KG1 (cell line): Measurements from ENCODE around the gene OPRL1.

Experiments used
- DNase-seq: peaks from one replicate; lab custom pipeline; 2025; lab: John Stamatoyannopoulos, UW

The OPRL1 gene

GRCh38 chr20:64042054-64042781, 37.7 kb upstream of the OPRL1 start:
- DNase-seq, result no peak

GRCh38 chr20:64043768-64044167, 36.1 kb upstream of the OPRL1 start:
- no peak for DNase-seq

- no peak for DNase-seq
Measured at GRCh38 chr20:64044484-64045247, 35.2 kb upstream of the OPRL1 start.

GRCh38 chr20:64045346-64046011, 34.4 kb upstream of the OPRL1 start:
- no peak for DNase-seq

- no peak for DNase-seq
Measured at GRCh38 chr20:64047046-64047389, 32.9 kb upstream of the OPRL1 start.

GRCh38 chr20:64047968-64048401, 31.9 kb upstream of the OPRL1 start:
- DNase-seq, result no peak

GRCh38 chr20:64048402-64049044, 31.4 kb upstream of the OPRL1 start:
- DNase-seq, result no peak

- no peak for DNase-seq
Measured at GRCh38 chr20:64049060-64049877, 30.6 kb upstream of the OPRL1 start, which contains the start of gene SOX18. Gene SOX18, minus strand, starts transcription at chr20:64049639. Its CDS starts 123 bp downstream, at chr20:64049516.

- DNase-seq, result no peak
Measured at GRCh38 chr20:64049878-64050260, 30.0 kb upstream of the OPRL1 start.

- DNase-seq, result no peak
Measured at GRCh38 chr20:64050261-64051032, 29.4 kb upstream of the OPRL1 start.

GRCh38 chr20:64051033-64051452, 28.8 kb upstream of the OPRL1 start:
- DNase-seq, result no peak

GRCh38 chr20:64051561-64052325, 28.1 kb upstream of the OPRL1 start:
- DNase-seq, result no peak

GRCh38 chr20:64052326-64052722, 27.6 kb upstream of the OPRL1 start:
- no peak for DNase-seq

- DNase-seq, result no peak
Measured at GRCh38 chr20:64052987-64053840, 26.7 kb upstream of the OPRL1 start.

GRCh38 chr20:64053841-64054661, 25.8 kb upstream of the OPRL1 start:
- no peak for DNase-seq

GRCh38 chr20:64055396-64055892, 24.4 kb upstream of the OPRL1 start:
- no peak for DNase-seq

GRCh38 chr20:64055893-64056638, 23.8 kb upstream of the OPRL1 start:
- DNase-seq, result no peak

GRCh38 chr20:64056639-64056888, 23.3 kb upstream of the OPRL1 start:
- no peak for DNase-seq
